ENCODE results near the gene MBD3. TPM values are rescaled to one million over a fixed set of nuclear protein-coding genes. Genes with fewer than 3 reads are reported as not detected.

Gene MBD3
- total and polyA plus RNA-seq, 2 experiments from 2014 or later, result 27.6 to 118 TPM

GRCh38 chr19:1632462-1633268 is 40.0 kb upstream of the MBD3 start:
- DNase-seq (ENCODE audit: low spot score), result no peak
- Mint-ChIP-seq H3K27ac (no peak overlapping the region; the same call in 1 of the 2 replicates), H3K9me3 (peaks cover 8% of the 10 kb centered on the region), H3K36me3 (ENCODE audit: low read depth) (peaks cover 51% of the 10 kb centered on the region), H3K4me1 (no peaks in the 10 kb centered on the region), H3K27me3 (ENCODE audit: insufficient read depth, low read depth, poor library complexity) (peaks cover 12% of the 10 kb centered on the region), H3K4me3 (no peak overlapping the region)
- ATAC-seq, result no peak
- no peaks in the 10 kb centered on the region for H3K4me1 ChIP-seq (ENCODE audit: insufficient read depth)
- no peak overlapping the region for H3K27ac ChIP-seq (ENCODE audit: low read depth)
- 0 out of 2 replicates have a peak, but pooled peaks cover 6% of the 10 kb centered on the region for H3K36me3 ChIP-seq (ENCODE audit: insufficient read depth)
- 0 out of 2 replicates have a peak, but pooled peaks cover 3% of the 10 kb centered on the region for H3F3A ChIP-seq (replicated peaks; ENCODE audit: low read depth)
- no peak for TF ChIP-seq JUNB (IDR thresholded peaks at IDR 0.05; ENCODE audit: unreplicated experiment)
- no peak for TF ChIP-seq REST (IDR thresholded peaks at IDR 0.05; ENCODE audit: unreplicated experiment)
- no peak for TF ChIP-seq NANOG (IDR thresholded peaks at IDR 0.05; ENCODE audit: borderline replicate concordance)
- no peak for TF ChIP-seq ZNF462 (CRISPR knock-in tag; IDR thresholded peaks at IDR 0.05)
- no peak for TF ChIP-seq CREB1 (CRISPR knock-in tag; IDR thresholded peaks at IDR 0.05; ENCODE audit: low read depth)
- TF ChIP-seq EZH2phosphoT487 (IDR thresholded peaks at IDR 0.05; ENCODE audit: unreplicated experiment), result no peak
- no peak for TF ChIP-seq CTCF (conservative IDR thresholded peaks at IDR 0.05; ENCODE audit: low read depth in 2 of 2)
- no peak for TF ChIP-seq ZNF114 (CRISPR knock-in tag; IDR thresholded peaks at IDR 0.05)
- TF ChIP-seq STAT1 (IDR thresholded peaks at IDR 0.05; ENCODE audit: unreplicated experiment), result no peak
- no peak for TF ChIP-seq ETS1 (IDR thresholded peaks at IDR 0.05)
- no peak for TF ChIP-seq ZNF331 (CRISPR knock-in tag; IDR thresholded peaks at IDR 0.05; ENCODE audit: low read depth)
- TF ChIP-seq EZH2 (IDR thresholded peaks at IDR 0.05; ENCODE audit: low read depth, unreplicated experiment), result no peak
- no peak for TF ChIP-seq POLR2AphosphoS5 (IDR thresholded peaks at IDR 0.05; ENCODE audit: low read depth)
- no peak overlapping the region for H3K4me2 ChIP-seq
- no peaks in the 10 kb centered on the region for H3K27me3 ChIP-seq (ENCODE audit: insufficient read depth)
- peaks cover 37% of the 10 kb centered on the region for H3K79me2 ChIP-seq (replicated peaks; ENCODE audit: insufficient read depth)
- no peak overlapping the region for H2AFZ ChIP-seq
- no peaks in the 10 kb centered on the region for H3K9me2 ChIP-seq (ENCODE audit: insufficient read depth)
- H4K20me1 ChIP-seq (replicated peaks; ENCODE audit: insufficient read depth), result peaks cover 48% of the 10 kb centered on the region
- H3K4me3 ChIP-seq, result no peak overlapping the region
